ENCODE measurements around the gene DDX39B.

The DDX39B gene

DNA sequence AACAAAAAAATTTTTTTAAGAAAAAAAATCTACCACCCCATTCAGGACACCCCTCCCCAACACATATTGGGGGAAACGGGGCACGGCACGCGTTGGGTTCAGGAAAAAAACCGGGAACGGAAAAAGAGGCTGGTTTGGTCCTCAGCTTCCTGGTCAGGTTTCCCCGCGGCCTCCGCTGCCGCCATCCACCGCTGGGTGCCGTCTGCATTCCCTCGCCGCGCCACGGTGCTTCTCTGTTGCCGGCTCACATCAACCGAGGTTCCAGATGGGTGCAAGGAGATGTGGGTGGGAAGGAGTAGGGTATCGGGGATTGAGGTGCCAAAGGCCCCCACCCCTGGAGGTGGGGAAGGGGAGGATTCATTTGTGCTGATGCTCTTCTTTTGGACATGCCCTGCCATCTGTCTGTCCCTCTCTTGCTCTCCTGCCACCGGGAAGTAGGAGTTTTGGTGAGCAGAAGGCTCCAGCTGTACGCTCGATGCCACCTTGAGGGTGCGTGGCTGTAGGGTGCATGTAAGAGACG, 7.2 kb downstream of the DDX39B start (continued):
- TF ChIP-seq, protein P1, sequence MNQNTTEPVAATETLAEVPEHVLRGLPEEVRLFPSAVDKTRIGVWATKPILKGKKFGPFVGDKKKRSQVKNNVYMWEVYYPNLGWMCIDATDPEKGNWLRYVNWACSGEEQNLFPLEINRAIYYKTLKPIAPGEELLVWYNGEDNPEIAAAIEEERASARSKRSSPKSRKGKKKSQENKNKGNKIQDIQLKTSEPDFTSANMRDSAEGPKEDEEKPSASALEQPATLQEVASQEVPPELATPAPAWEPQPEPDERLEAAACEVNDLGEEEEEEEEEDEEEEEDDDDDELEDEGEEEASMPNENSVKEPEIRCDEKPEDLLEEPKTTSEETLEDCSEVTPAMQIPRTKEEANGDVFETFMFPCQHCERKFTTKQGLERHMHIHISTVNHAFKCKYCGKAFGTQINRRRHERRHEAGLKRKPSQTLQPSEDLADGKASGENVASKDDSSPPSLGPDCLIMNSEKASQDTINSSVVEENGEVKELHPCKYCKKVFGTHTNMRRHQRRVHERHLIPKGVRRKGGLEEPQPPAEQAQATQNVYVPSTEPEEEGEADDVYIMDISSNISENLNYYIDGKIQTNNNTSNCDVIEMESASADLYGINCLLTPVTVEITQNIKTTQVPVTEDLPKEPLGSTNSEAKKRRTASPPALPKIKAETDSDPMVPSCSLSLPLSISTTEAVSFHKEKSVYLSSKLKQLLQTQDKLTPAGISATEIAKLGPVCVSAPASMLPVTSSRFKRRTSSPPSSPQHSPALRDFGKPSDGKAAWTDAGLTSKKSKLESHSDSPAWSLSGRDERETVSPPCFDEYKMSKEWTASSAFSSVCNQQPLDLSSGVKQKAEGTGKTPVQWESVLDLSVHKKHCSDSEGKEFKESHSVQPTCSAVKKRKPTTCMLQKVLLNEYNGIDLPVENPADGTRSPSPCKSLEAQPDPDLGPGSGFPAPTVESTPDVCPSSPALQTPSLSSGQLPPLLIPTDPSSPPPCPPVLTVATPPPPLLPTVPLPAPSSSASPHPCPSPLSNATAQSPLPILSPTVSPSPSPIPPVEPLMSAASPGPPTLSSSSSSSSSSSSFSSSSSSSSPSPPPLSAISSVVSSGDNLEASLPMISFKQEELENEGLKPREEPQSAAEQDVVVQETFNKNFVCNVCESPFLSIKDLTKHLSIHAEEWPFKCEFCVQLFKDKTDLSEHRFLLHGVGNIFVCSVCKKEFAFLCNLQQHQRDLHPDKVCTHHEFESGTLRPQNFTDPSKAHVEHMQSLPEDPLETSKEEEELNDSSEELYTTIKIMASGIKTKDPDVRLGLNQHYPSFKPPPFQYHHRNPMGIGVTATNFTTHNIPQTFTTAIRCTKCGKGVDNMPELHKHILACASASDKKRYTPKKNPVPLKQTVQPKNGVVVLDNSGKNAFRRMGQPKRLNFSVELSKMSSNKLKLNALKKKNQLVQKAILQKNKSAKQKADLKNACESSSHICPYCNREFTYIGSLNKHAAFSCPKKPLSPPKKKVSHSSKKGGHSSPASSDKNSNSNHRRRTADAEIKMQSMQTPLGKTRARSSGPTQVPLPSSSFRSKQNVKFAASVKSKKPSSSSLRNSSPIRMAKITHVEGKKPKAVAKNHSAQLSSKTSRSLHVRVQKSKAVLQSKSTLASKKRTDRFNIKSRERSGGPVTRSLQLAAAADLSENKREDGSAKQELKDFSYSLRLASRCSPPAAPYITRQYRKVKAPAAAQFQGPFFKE (tag by site-specific recombination; IDR thresholded peaks at IDR 0.05; ENCODE audit: borderline replicate concordance), result no peak
- TF ChIP-seq, protein P2, sequence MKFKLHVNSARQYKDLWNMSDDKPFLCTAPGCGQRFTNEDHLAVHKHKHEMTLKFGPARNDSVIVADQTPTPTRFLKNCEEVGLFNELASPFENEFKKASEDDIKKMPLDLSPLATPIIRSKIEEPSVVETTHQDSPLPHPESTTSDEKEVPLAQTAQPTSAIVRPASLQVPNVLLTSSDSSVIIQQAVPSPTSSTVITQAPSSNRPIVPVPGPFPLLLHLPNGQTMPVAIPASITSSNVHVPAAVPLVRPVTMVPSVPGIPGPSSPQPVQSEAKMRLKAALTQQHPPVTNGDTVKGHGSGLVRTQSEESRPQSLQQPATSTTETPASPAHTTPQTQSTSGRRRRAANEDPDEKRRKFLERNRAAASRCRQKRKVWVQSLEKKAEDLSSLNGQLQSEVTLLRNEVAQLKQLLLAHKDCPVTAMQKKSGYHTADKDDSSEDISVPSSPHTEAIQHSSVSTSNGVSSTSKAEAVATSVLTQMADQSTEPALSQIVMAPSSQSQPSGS (tag by site-specific recombination; IDR thresholded peaks at IDR 0.05; ENCODE audit: low read depth), result no peak
- no peak for TF ChIP-seq GLIS2 (tag by site-specific recombination; IDR thresholded peaks at IDR 0.05)
- TF ChIP-seq ZBTB8A (tag by site-specific recombination; IDR thresholded peaks at IDR 0.05), result no peak

DNA sequence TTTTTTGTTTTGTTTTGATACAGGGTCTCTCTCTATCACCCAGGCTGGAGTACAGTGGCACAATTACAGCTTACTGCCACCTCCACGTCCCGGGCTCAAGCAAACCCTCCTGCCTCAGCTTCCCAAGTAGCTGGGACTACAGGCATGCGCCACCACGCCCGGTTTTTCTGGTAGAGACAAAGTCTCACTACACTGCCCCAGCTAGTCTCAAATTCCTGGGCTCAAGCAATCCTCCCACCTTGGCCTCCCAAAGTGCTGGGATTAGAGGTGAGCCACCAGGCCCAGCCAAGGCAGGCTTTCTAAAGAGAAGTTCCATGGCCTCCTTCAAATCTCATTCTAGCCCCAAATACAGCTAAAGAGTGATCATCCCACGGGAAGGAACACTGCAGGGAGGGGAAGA, 7.8 kb downstream of the DDX39B start:
- POLR2A ChIA-PET, result interaction anchor here (0.8 kb wide), 1 partner anchor 8 kb away, joined by 3 read pairs; the partner anchor contains the start of gene DDX39B
- Histone ChIP-seq H3K36me3 (ENCODE audit: control insufficient read depth in 2 of 2, insufficient read depth in 1 of 2, low read length in 2 of 2) (peaks cover 82 to 98% of the 10 kb centered on the region in 2 experiments), H3K27ac (ENCODE audit: extremely low read depth, low read depth, low read length) (no peak overlapping the region), H3K4me1 (ENCODE audit: control insufficient read depth, insufficient read depth, low read length) (peaks cover 5% of the 10 kb centered on the region), H3K9me3 (ENCODE audit: control insufficient read depth, insufficient read depth, low read depth, low read length) (no peaks in the 10 kb centered on the region), H3K4me3 (ENCODE audit: low read depth, low read length) (no peak overlapping the region)
- CTCF ChIA-PET, result interaction anchor here (0.7 to 1.0 kb wide), 2 partner anchors 12 to 13 kb away, joined by 3 read pairs; partner anchors contain the start of gene ATP6V1G2
- TF ChIP-seq ZNF155 (tag by site-specific recombination; IDR thresholded peaks at IDR 0.05) (no peak), ZBTB8A (tag by site-specific recombination; IDR thresholded peaks at IDR 0.05) (no peak), ZNF16 (tag by site-specific recombination; IDR thresholded peaks at IDR 0.05; ENCODE audit: low read depth) (no peak), TRIM28 (IDR thresholded peaks at IDR 0.05; ENCODE audit: borderline replicate concordance, low read length) (no peak), MZF1 (tag by site-specific recombination; IDR thresholded peaks at IDR 0.05; ENCODE audit: borderline replicate concordance) (no peak), ZNF621 (tag by site-specific recombination; IDR thresholded peaks at IDR 0.05) (no peak), ZBTB21 (tag by site-specific recombination; IDR thresholded peaks at IDR 0.05) (no peak), ZNF366 (tag by site-specific recombination; conservative IDR thresholded peaks at IDR 0.05) (no peak), GLI2 (tag by site-specific recombination; IDR thresholded peaks at IDR 0.05; ENCODE audit: borderline replicate concordance, low read depth) (no peak), REPIN1 (tag by site-specific recombination; IDR thresholded peaks at IDR 0.05; ENCODE audit: low read depth) (no peak), ZNF792 (tag by site-specific recombination; IDR thresholded peaks at IDR 0.05) (no peak), ZNF514 (tag by site-specific recombination; IDR thresholded peaks at IDR 0.05) (no peak), ZNF37A (tag by site-specific recombination; IDR thresholded peaks at IDR 0.05) (no peak), ZNF146 (tag by site-specific recombination; IDR thresholded peaks at IDR 0.05) (no peak), ZNF174 (tag by site-specific recombination; IDR thresholded peaks at IDR 0.05) (no peak), SALL2 (tag by site-specific recombination; IDR thresholded peaks at IDR 0.05; ENCODE audit: borderline replicate concordance) (no peak)
- TF ChIP-seq, protein P3, sequence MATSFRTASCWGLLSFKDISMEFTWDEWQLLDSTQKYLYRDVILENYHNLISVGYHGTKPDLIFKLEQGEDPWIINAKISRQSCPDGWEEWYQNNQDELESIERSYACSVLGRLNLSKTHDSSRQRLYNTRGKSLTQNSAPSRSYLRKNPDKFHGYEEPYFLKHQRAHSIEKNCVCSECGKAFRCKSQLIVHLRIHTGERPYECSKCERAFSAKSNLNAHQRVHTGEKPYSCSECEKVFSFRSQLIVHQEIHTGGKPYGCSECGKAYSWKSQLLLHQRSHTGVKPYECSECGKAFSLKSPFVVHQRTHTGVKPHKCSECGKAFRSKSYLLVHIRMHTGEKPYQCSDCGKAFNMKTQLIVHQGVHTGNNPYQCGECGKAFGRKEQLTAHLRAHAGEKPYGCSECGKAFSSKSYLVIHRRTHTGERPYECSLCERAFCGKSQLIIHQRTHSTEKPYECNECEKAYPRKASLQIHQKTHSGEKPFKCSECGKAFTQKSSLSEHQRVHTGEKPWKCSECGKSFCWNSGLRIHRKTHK (tag by site-specific recombination; IDR thresholded peaks at IDR 0.05), result no peak
- TF ChIP-seq, protein P4, sequence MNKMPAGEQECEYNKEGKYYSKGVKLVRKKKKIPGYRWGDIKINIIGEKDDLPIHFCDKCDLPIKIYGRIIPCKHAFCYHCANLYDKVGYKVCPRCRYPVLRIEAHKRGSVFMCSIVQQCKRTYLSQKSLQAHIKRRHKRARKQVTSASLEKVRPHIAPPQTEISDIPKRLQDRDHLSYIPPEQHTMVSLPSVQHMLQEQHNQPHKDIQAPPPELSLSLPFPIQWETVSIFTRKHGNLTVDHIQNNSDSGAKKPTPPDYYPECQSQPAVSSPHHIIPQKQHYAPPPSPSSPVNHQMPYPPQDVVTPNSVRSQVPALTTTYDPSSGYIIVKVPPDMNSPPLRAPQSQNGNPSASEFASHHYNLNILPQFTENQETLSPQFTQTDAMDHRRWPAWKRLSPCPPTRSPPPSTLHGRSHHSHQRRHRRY (tag by site-specific recombination; IDR thresholded peaks at IDR 0.05), result no peak
